Suppressor macrophage treated with lipopolysaccharide for 4 hours (primary cell): ENCODE results near the gene GABRQ.
"Not testable (repeated sequence)": the region's sequence is repeated elsewhere in the genome, so short reads cannot be mapped to it uniquely, and the experiment has no call there.

Experiments
- DNase-seq: peaks from one replicate; pipeline ENCODE4 v3.0.0-alpha.2; 2020

GABRQ gene

DNA sequence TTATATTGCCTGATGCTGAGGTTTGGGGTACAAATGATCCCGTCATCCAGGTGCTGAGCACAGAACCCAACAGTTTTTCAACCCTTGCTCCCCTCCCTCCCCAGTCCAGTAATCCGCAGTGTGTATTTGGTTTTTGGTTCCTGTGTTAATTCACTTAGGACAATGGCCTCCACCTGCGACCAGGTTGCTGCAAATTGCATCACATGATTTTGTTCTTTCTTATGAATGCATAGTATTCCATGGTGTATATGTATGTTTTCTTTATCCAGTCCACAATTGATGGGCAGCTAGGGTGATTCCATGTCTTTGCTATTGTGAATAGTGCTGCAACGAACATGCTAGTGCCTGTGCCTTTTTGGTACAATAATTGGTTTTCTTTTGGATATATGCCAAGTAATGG is 25.4 kb downstream of the GABRQ start:
- DNase-seq = no peak

DNA sequence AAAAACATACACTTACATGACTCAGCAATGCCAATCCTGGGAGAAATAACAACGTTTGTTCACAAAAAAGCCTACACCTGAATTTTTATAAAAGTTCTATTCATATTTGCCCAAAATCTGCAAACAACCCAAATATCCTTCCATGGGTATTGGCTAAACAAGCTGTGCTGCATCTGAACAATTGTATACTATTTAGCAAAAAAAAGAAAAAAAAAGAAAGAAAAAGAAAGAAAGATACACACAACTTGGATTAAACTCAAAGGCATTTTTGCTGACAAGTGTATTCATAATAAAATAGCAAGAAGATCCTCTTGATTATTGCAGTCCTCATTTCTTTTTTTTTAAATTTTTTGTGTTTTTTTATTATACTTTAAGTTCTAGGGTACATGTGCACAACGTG is 36.4 kb downstream of the GABRQ start:
- no peak for DNase-seq

DNA sequence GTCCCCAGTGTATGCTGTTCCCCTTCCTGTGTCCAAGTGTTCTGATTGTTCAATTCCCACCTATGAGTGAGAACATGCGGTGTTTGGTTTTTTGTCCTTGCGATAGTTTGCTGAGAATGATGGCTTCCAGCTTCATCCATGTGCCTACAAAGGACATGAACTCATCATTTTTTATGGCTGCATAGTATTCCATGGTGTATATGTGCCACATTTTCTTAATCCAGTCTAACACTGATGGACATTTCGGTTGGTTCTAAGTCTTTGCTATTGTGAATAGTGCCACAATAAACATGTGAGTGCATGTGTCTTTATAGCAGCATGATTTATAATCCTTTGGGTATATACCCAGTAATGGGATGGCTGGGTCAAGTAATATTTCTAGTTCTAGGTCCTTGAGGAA is 37.0 kb downstream of the GABRQ start:
- DNase-seq = not testable (repeated sequence)

DNA sequence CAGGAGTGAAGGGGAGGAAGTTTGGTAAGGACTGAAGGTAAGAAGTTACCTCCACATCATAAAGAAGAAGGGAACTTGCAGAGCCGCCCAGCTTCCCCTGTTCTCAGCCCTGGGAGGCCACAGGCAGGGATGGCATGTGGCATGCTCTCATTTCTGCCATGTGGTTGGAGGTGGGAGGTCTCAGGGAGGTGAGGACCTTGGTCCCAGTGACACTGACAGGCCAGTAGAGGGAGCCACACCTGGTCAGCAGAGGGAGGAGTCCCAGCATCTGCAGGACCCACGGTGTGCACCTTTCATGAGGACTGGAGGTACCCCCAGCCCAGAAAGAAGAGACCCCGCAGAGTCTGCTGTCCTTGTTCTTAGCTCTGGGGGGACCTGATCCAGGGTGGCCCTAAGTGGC is 43.3 kb downstream of the GABRQ start:
- not testable (repeated sequence) for DNase-seq

DNA sequence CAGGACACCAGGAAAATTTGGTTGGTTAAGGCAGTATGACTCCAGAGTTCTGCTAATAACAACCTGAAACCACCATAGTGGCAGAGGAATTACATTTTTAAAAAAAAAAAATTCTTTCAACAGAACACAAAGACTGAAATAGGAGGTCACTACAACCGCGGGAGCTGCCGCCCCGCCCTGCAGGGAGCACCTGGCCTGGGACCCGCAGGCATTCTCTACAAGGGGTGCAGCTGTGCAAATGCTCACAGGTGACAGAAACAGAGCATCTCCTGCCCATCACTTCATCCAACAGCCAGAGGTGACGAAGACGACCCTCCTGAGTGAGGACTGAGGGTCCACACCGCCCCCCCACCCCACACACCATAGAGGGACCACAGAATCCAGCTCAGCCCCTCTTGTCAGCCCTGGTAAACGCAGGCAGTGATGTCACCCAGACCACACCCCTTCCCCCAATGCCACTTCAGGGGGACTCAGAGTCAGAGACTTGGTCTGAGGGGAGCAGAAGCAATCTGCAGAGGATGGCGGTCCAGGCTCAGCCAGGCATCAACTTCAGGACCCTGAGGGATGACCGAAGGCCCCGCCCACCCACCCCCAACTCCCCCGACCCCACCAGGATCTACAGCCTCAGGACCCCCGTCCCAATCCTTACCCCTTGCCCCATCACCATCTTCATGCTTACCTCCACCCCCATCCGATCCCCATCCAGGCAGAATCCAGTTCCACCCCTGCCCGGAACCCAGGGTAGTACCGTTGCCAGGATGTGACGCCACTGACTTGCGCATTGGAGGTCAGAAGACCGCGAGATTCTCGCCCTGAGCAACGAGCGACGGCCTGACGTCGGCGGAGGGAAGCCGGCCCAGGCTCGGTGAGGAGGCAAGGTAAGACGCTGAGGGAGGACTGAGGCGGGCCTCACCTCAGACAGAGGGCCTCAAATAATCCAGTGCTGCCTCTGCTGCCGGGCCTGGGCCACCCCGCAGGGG is 60.5 kb downstream of the GABRQ start, which contains the start of gene MAGEA3:
Gene MAGEA3, plus strand, starts transcription at position 843 of the 980 bp plus-strand sequence. CDS start 2,039 bp downstream, outside the sequence.
- not testable (repeated sequence) for DNase-seq

DNA sequence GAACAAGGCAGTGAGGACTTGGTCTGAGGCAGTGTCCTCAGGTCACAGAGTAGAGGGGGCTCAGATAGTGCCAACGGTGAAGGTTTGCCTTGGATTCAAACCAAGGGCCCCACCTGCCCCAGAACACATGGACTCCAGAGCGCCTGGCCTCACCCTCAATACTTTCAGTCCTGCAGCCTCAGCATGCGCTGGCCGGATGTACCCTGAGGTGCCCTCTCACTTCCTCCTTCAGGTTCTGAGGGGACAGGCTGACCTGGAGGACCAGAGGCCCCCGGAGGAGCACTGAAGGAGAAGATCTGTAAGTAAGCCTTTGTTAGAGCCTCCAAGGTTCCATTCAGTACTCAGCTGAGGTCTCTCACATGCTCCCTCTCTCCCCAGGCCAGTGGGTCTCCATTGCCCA is 62.7 kb downstream of the GABRQ start:
- DNase-seq = not testable (repeated sequence)

DNA sequence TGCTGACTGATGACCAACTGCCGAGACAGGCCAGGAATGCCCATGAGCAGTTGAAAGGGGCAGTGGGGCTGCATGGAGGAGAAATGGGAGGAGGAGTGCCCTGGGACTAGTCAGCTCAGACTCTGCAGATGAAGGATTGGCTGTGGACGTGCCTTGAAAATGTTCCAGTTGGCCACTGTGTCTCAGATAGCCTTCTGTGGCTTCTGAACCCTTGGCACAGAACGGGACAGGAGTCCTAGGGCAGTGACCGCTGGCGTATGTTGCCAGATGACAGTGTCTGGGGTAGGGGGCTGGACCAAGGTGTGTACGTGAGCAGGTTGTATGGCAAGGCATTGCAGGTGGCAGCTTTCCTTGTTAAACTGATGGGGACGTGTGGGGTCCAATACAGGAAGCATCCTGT is 68.8 kb downstream of the GABRQ start:
- DNase-seq = not testable (repeated sequence)
